GM21367 (cell line): Measurements from ENCODE around the gene FBXO7.
"Not testable (repeated sequence)": the region's sequence is repeated elsewhere in the genome, so short reads cannot be mapped to it uniquely, and the experiment has no call there.

ENCODE experiments used
- ATAC-seq: cut with Tn5 transposase; IDR thresholded peaks from one replicate; pipeline ENCODE4 v1.9.1; 2021; ENCODE audit not compliant: unreplicated experiment

The FBXO7 gene

DNA sequence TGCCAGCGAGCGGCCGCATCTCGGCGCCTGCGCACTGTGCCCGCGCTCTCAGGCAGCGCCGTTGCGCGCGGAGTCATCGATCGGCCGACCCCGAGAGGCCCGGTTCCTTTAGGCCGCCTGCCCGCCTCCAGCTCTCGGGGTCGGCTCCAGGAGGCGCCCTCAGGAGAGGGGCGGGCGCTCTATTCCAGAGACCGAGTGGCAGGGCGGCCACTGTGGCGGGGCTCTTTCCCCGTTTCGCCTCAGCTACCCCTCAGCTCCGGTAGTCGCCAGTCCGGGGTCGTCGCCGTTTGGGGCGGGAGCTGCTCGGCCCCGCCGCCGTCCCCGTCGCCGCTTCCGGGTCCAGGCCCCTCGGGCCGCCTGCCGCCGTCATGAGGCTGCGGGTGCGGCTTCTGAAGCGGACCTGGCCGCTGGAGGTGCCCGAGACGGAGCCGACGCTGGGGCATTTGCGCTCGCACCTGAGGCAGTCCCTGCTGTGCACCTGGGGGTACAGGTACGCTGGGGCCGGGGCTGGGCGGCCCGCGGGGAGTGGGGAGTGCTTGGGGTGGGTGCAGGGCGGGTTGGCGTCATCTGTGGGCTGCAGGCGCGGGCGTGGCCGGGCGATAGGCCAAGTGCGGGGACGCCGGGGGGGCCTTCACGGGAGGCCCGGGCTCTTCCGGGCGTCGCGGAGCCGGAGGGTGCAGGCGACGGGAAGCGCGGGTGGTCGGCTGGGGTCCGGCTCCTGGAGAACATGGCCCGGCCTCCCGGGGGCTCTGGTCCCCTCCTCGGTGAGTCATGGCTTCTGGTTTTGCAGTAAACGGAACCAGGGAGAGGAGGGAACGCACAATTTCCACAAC lies at the start of gene FBXO7:
FBXO7 (plus strand) TSS at position 177 of the 833 bp plus-strand sequence; CDS start at position 369, 192 bp downstream.
- ATAC-seq, result peak; percentile 48

DNA sequence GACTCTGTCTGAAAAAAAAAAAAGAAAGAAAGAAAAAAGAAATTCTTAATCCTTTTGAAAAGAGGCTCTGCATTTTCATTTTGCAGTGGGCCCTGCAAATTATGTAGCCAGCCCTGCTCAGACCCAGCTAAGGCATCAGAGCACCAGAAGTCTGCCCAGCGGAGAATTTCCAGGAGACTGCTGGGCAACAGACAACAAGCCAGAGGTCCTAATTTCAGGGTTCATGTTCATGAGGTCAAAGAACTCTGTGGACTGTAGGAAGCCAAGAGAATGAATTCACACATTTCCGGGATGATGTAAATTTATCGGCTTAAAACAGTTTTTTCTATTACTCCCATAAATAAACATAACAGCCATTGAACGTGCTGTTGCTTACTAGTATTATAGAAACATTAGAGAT lies 47.7 kb upstream of the FBXO7 start:
- no peak for ATAC-seq

DNA sequence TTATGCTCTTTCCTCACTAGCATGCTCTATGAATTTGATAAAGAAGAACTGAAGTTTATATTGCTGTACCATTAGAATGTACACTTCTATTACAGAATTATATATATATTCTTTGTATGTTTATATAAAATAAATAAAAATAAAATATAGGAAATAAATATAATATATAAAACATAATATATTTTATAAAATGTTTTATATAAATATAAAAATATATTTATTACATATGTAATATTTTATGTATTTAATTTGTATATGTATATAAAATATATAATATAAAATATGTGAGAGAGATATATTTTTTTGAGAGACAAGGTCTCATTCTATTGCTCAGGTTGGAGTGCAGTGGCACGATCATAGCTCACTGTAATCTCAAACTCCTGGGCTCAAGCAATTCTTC lies 44.3 kb upstream of the FBXO7 start:
- no peak for ATAC-seq

DNA sequence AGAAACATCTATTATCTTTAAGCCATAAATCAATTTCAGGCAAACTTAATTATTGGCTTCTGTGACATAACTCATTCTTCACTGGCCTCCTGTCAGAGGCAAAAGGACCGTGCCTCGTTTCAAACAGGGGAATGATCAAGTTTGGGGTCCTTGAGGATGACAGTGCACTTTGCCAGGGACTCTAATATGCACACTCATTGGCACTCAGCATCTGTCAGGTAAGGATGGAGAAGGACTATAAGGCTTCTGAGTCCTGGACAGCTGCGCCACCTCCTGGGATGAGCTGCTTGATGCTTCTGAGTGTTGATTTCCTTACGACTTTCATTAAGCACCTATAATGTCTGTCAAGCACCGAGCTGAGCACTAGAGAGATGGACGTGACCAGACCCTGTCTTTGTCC lies 30.5 kb upstream of the FBXO7 start:
- no peak for ATAC-seq

DNA sequence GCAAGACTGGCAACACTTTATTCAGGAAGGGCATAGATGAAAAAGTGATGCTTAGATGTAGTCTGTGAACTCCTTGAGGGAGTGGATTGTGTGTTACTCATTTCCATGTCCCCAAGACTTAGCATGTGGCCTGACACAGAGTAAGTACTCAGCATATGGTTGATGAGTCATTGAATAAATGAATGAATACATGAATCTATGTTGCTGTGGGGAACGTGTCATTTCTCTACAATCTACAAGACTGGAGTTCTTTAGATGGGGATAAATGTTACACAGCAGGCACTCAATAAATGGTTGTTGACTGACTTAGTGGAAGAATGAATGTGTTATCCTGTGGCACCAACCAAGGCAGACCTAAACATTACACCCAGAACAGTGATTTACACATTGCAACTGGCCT lies 28.3 kb upstream of the FBXO7 start:
- no peak for ATAC-seq

DNA sequence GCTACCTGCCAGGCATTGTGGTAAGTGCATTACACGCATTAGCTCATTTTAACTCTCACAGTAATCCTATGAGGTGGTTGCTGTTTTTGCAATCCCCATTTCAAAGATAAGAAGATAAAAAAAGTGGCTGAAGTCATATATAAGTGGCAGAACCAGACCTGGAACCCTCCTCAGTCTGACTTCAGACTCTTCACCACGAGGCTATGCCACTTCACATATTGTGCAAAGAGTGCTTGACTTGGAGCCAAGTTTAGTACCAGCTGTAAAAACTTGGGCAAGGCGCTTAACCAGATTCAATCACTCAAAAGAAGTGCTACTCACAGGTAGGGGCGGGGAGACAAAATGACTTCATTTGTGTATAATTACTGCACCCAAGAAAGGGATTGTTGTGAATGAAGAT lies 25.6 kb upstream of the FBXO7 start:
- ATAC-seq, result no peak

DNA sequence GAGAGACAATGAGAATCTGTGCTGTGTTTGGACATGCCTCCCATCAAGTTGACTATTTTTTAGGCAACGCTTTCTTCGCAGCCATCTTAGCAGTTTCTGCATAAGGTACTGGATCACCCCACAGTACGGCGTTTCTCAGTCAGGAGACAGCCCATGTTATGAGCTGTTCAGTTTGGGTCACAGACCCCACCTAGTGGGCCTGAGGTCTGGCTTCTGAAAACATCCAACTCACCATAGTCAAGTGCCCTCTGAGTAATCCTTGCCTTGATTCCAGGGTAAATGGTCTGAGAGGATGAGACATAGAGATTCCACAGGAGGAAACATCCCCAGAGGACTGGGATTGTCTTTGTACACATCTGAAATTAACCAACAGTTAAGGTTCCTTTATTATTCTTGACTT lies 17.6 kb upstream of the FBXO7 start:
- no peak for ATAC-seq

DNA sequence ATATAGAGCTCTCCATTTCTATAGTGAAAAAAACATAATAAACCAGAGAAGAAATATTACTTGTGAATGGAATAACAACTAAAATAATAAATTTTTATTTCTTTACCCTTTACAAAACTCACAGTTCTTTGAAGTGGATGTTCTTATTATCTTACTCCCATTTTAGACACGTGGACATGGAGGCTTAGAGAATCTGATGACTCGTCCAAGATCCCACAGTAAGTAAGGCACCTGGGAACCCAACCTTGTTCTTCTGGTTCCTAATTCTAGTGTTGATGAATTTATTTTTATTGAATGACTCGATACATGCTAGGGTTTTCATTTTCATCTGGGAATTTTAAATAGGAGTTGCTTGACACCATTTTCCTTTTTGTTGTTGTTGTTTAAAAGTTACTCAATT lies 12.2 kb upstream of the FBXO7 start:
- ATAC-seq, result no peak

DNA sequence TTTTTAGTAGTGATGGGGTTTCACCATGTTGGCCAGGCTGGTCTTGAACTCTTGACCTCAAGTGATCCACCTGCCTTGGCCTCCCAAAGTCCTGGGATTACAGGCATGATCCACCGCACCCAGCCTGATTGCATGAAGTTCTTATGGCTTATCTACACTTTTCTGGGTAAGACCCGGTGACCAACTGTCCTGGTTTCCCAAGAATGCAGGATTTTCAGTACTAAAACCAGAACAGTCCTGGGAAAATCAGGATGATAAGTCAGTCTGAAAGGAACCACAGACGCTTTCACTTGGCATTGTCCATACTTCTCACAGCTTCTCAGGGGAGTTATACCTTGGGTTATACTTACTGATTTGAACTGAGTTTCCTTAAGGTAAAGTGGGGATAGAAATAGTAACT lies 8.9 kb upstream of the FBXO7 start:
- no peak for ATAC-seq

DNA sequence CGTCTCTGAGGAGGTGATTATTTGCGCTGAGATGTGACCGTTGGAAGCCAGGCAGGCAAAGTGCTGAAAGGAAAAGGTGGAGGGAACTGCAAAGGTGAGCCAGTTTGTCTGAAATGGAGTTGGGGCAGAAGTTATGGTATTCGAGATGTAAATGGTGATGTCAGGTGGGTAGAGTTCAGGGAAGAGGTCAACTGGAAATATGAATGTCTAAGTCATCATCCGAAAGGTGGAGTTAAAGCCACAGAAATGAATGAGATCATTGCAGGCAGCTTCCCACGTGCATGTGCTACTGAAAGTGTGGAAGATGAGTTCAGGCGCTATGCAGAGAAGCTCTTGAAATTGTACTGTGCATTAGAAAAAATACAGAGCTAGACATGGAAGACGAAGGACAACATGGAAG lies 8.1 kb upstream of the FBXO7 start:
- no peak for ATAC-seq

DNA sequence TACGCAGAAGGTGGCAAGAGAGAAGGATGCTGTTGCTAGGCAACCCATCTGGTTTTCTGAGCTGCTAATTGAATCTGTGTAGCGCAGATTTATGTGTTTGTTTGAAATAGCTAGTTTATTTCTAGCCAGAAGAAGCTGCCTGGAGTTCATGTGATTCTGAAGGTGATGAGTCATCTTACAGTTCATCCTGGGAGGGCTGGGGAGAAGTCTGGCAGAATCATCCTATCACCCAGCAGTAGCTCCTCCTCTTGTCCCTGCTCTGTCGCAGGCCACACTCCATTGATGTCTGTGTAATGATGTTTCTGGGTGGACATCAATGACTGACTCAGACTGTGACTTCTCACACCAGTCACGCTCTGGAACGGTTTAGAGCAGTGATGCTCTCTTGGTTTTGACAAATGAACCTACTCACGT lies 4.8 kb upstream of the FBXO7 start:
- no peak for ATAC-seq

DNA sequence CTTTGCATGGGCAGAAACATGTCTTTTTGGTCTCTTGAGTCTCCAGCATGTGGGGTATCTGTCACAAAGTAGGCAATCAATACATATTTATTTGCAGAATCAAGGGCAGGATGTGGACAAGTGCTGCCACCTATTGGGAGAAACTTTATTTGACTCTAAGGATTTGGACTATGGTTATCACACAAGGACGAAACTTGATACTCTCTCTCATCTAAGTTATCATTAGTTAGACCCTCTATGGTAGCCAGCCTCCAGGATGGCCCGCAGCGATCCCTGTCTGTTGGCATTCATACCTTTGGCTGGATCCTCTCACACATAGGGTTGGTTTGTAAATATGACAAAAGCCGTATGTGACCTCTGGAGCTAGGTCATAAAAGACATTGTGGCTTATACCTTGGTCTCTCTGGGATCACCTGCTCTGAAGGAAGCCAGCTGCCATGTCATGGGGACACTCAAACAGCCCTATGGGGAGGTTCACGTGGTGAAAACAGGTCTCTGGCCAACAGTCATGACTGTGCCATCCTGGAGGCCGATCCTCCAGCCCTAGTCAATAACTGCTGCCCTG lies 1.1 kb upstream of the FBXO7 start:
- ATAC-seq, result no peak

DNA sequence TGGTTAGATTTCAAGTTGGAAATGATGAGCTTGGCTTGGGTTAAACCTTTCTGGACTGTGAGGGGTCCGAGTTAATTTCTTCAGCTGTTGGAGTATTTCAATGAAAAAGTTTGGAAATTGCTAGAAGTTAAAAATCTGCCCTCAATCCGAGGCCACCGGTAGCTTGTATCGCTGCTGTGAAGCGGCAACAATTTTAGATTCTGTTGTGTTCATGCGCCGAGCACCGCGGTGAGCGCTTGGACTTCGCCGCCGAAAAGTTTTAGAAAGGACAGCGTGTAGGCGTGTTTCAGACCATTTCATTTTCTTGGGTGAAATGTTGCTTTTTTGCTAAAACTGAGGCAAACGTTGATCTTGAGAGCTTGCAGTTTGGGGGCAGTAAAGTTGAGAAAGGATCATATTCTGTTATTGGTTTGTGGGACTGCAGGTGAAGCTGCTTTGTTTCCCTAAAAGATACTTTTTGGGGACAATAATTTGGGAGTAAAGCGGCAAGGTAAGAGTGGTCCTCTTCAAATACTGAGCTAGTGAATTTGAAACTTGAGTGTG lies 928 bp downstream of the FBXO7 start:
- peak; percentile 7 for ATAC-seq

DNA sequence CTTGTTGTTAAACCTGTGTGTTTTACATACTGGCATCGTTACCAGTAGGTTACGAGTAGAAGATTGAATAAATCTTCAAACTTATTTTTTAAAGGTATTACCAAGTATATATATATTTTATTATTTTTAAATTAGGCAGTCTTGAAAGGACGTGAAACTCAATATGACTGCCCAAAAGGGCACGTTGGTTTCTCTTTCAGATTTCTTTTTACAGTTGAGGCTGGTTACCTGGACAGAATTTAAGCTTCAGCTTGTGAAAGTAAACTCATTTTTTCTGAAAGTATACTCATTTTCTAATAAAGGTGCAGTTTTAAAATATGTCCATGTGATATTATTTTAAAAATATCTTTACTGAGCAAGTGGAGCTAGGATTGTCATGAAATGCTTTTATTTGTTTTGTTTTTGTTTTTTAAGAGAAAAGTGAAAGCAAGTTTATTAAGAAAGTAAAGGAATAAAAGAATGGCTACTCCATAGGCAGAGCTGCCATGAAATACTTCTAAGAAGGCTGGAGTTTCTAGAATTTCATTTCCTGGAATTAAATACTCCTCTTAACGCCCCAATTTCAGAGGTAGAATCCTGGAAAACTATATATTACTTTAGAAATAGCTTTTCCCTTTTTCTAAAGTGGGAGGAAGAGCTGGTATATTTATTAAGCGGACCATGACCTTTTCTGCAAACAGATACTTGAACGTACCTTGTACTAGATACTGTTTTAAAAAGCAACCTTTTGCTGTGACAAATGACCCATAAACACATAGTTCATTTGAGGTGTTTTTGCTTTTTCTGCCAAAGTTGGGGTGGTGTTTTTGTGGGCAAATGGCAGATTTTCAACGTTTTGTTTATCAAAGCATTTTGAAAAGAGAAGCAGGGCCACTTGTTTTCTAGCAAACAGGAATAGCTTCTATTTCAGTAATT lies 1.9 kb downstream of the FBXO7 start:
- ATAC-seq, result no peak

DNA sequence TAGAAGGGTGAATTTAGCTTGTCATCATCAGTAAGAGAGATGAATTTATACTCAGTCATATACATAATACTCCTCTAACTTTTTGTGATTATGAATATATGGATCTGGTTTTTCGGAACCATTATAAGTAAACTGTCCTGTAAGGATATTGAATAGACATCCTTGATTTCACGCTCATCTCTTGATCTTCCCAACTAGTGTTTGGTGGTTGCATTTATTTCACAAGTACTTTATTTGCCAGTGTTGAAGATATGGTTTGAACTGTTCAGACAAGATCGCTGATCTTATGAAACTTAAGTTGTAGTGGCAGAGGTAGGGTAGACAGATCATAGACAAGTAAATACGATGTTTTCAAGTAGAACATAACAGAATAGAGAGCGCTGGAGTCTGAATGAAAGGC lies 3.0 kb downstream of the FBXO7 start:
- ATAC-seq, result no peak

DNA sequence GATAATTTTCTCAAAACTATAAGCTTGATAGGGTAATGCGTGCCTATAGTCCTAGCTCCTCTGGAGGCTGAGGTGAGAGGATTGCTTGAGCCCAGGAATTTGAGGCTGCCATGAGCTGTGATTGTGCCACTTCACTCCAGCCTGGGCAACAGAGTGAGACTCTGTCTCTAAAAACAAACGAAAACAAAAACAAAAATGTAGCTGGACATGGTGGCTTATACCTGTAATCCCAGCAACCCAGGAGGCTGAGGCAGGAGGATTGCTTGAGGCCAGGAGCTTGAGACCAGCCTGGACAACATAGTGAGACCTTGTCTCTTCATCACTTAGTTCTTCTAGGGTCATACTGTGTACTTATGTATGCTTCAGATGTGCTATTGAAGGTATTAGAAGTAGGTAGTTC lies 3.9 kb downstream of the FBXO7 start:
- ATAC-seq, result not testable (repeated sequence)

DNA sequence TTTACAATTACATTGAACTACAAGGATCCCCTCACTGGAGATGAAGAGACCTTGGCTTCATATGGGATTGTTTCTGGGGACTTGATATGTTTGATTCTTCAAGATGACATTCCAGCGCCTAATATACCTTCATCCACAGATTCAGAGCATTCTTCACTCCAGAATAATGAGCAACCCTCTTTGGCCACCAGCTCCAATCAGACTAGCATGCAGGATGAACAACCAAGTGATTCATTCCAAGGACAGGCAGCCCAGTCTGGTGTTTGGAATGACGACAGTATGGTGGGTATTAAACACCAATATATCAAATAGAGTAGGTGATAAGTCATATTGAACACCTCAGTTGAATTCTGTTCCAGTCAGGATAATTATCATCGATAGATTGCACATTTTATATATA lies 4.4 kb downstream of the FBXO7 start:
- ATAC-seq, result no peak

DNA sequence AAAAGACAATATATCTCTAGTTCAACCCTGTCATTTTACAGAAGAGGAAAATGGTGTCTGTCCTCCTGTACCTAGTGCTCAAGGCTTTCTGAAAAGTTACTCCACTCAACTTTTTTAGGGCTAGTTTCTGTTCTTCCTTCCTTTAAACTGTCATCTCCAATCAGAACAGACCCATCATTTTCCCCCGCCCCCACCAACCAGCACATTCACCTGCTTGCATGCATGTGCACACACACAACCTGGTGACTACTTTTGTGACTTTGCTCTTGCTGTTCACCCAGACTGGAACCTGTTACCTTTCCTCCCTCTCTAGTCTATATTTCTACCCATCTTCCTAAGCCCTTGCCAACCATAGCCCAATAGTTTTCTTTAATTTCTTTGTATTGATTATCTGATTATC lies 5.6 kb downstream of the FBXO7 start:
- no peak for ATAC-seq

DNA sequence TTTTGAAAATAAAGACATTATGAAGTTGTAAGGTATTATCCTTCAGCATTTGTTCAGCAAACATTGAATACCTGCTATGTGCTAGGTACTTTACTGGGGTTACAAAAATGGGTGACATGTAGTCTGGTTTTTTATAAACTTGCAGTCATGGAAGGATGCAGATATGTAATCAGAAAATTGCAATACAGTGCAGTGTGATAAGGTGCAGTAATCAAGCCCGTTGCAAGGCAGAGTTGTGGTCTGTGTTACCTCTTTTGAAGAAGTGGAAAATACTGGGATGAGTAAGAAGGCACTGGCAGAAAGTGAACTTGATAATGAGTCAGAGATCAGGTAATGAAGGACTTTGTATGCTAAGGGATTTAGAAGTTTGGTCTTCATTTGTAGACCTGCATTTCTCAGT lies 8.1 kb downstream of the FBXO7 start:
- ATAC-seq, result no peak

DNA sequence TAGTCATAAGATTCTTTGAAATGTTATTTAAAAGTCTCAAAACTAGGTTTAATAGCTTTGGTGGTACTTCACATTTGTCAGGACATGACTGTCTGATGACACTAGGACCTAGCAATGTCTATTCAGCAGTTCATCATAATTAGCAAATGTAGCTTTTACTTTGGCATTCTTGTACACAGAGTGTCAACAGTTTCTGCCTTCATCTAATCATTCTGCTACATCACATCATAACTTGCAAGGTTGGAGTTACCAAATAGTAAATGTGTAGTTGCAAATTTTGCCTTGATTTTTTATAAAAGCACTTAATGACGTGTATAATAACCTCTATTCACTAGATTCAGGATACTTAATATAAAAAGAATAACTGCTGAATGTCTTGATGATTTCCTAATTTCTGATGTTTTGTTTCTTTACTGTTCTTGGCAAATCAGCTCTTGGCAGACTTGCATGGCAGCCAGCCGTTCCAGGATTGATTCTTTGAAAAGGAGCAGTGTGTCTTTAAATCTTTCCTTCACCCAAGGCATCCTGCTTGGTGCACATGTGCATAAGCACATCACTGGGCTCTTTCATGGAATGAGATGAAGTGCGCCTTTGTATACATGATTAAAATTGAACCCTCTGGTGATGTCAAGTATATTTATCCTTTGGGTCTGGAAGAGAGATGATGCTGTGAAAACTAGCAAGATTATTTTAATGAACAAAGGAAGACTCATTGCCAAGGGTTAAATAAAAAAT lies 12.2 kb downstream of the FBXO7 start:
- no peak for ATAC-seq

DNA sequence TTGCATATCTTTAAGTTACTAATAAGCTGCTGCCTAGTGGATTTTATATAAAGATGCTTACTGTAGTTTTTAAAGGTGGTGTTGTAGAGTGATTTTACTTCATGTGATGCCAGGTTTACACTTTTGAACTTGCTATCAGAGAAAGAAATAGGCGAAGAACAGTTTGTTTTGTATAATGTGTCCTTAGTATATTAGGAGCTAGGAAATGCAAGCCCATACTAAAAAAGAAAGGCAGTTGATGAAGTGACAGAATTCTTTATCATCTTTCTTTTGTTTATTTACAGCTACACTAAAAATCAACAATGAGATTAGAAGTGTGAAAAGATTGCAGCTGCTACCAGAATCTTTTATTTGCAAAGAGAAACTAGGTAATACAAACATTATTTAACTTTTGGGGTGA lies 12.8 kb downstream of the FBXO7 start:
- ATAC-seq, result no peak
